ENCODE measurements around the gene MPO.
A peak's percentile ranks its signal among the peaks of the same experiment; 100 is the strongest.

The MPO gene

GRCh38 chr17:58318065-58318481 lies 37.3 kb upstream of the MPO start:
- no peak for DNase-seq (ENCODE audit: low read depth)
- H3K4me3 ChIP-seq (ENCODE audit: low read depth, low read length): no peak overlapping the region
- TF ChIP-seq CTCF (IDR thresholded peaks at IDR 0.05; ENCODE audit: low read depth, low read length, missing control alignments): no peak

- peak; percentile 89 for TF ChIP-seq CTCF (IDR thresholded peaks at IDR 0.05; ENCODE audit: low read depth, low read length, missing control alignments)
- DNase-seq (ENCODE audit: low read depth): no peak
- H3K4me3 ChIP-seq (ENCODE audit: low read depth, low read length): no peak overlapping the region
These were observed 36.8 kb upstream of the MPO start for GRCh38 chr17:58317421-58318064.

- no peak overlapping the region for H3K4me3 ChIP-seq (ENCODE audit: low read depth, low read length)
- no peak for TF ChIP-seq CTCF (IDR thresholded peaks at IDR 0.05; ENCODE audit: low read depth, low read length, missing control alignments)
- DNase-seq (ENCODE audit: low read depth): no peak
These were observed 35.7 kb upstream of the MPO start for GRCh38 chr17:58316260-58316960.

GRCh38 chr17:58315750-58316149 lies 35.0 kb upstream of the MPO start:
- no peak for TF ChIP-seq CTCF (IDR thresholded peaks at IDR 0.05; ENCODE audit: low read depth, low read length, missing control alignments)
- no peak overlapping the region for H3K4me3 ChIP-seq (ENCODE audit: low read depth, low read length)
- no peak for DNase-seq (ENCODE audit: low read depth)

- no peak overlapping the region for H3K4me3 ChIP-seq (ENCODE audit: low read depth, low read length)
- no peak for DNase-seq (ENCODE audit: low read depth)
- TF ChIP-seq CTCF (IDR thresholded peaks at IDR 0.05; ENCODE audit: low read depth, low read length, missing control alignments): no peak
These were observed 34.6 kb upstream of the MPO start for GRCh38 chr17:58315281-58315711.

GRCh38 chr17:58314706-58315015 lies 33.9 kb upstream of the MPO start:
- no peak overlapping the region for H3K4me3 ChIP-seq (ENCODE audit: low read depth, low read length)
- no peak for TF ChIP-seq CTCF (IDR thresholded peaks at IDR 0.05; ENCODE audit: low read depth, low read length, missing control alignments)
- DNase-seq (ENCODE audit: low read depth): no peak
